Prostate gland (tissue), 2 donors: Measurements from ENCODE around the gene CHRNA10. TPM values are rescaled to one million over a fixed set of nuclear protein-coding genes. Genes with fewer than 3 reads are reported as not detected.

ENCODE experiments used
- DNase-seq: peaks from one replicate; pipeline ENCODE4 v3.0.0-alpha.2; 2019; ENCODE audit warnings: low spot score
- H3K27ac ChIP-seq, 2 donors: fragments of 200-600 bp; sonication (generic); 2 replicates each; pipeline ENCODE4 v1.5.1; 2017 to 2019
- H3K27me3 ChIP-seq: fragments of 200-600 bp; sonication (generic); replicated peaks from 2 replicates; pipeline ENCODE4 v1.5.1; 2019; ENCODE audit not compliant: insufficient read depth
- H3K36me3 ChIP-seq, 2 donors: fragments of 200-600 bp; sonication (generic); 1 replicate in 1 of 2; 2 replicates in 1 of 2; pipeline versions ENCODE4 v1.5.1 to v1.8.1; 2017 to 2019
- H3K4me1 ChIP-seq: fragments of 200-600 bp; sonication (generic); replicated peaks from 2 replicates; pipeline ENCODE4 v1.5.1; 2019
- H3K4me3 ChIP-seq, 2 donors: fragments of 200-600 bp; sonication (generic); 2 replicates each; pipeline ENCODE4 v1.5.1; 2017 to 2019
- H3K9me3 ChIP-seq: fragments of 200-600 bp; sonication (generic); 2 replicates; pipeline ENCODE4 v1.5.1; 2017
- CTCF ChIP-seq, 4 experiments: fragments of 200-600 bp in 2 of 4; fragments of 450-650 bp in 2 of 4; sonication (generic) in 2 of 4; IDR thresholded peaks; 1 replicate in 3 of 4; 2 replicates in 1 of 4; pipeline ENCODE4 v1.5.1; 2016 to 2019; ENCODE audit warnings: antibody characterized with exemption in 4 of 4, mild to moderate bottlenecking in 2 of 4, moderate library complexity in 2 of 4
- POLR2A ChIP-seq: fragments of 450-650 bp; IDR thresholded peaks from one replicate; pipeline ENCODE4 v1.6.1; 2016; ENCODE audit warnings: antibody characterized with exemption, mild to moderate bottlenecking
- POLR2AphosphoS5 ChIP-seq: sonication (generic); formaldehyde crosslinking; IDR thresholded peaks from one replicate; pipeline ENCODE4 v1.6.1; 2017; ENCODE audit warnings: antibody characterized with exemption
- WGBS: methylation state at CpG from one replicate; pipeline ENCODE4 v1.1.5; 2018; 5-methylcytosine and 5-hydroxymethylcytosine counted together
- intact Hi-C: fragments of 100-400 bp; cut with DNase I; formaldehyde crosslinking; loops from one replicate; pipeline ENCODE4 v1.14.2; 2022
- total RNA-seq, 2 donors: library from RNA; depleted of rRNA; stranded (reverse); fragments of >200 nt; gene quantifications; one replicate each; pipeline ENCODE4 v1.1.0, GENCODE V29; 2016

The CHRNA10 gene
- total RNA-seq, 2 donors from 2014 or later: 0.74 to 0.96 TPM

- Histone ChIP-seq H3K4me1 (no peaks in the 10 kb centered on the region), H3K4me3 (no peak overlapping the region), H3K27me3 (no peaks in the 10 kb centered on the region), H3K36me3 (no peaks in the 10 kb centered on the region), H3K27ac (no peak overlapping the region), H3K9me3 (no peaks in the 10 kb centered on the region)
- no peak for TF ChIP-seq POLR2A
- TF ChIP-seq POLR2AphosphoS5: no peak
- TF ChIP-seq CTCF (IDR thresholded peaks at IDR 0.05): no peak
- WGBS: 89% methylated on average over 23 of the region's 23 CpGs
- intact Hi-C loops: no loop called here
- no peak for DNase-seq
Measured at GRCh38 chr11:3626250-3626960, 44.8 kb downstream of the CHRNA10 start.

- intact Hi-C loops: no loop called here
- H3K4me1 ChIP-seq: no peaks in the 10 kb centered on the region
- TF ChIP-seq CTCF (IDR thresholded peaks at IDR 0.05): no peak
- 57% methylated on average over 8 of the region's 8 CpGs for WGBS
- H3K27me3 ChIP-seq: no peaks in the 10 kb centered on the region
- no peak overlapping the region for H3K4me3 ChIP-seq
- H3K9me3 ChIP-seq: no peaks in the 10 kb centered on the region
- no peak for DNase-seq
- H3K27ac ChIP-seq: no peak overlapping the region
- no peaks in the 10 kb centered on the region for H3K36me3 ChIP-seq
Measured at GRCh38 chr11:3623767-3624458, 47.3 kb downstream of the CHRNA10 start.

DNA sequence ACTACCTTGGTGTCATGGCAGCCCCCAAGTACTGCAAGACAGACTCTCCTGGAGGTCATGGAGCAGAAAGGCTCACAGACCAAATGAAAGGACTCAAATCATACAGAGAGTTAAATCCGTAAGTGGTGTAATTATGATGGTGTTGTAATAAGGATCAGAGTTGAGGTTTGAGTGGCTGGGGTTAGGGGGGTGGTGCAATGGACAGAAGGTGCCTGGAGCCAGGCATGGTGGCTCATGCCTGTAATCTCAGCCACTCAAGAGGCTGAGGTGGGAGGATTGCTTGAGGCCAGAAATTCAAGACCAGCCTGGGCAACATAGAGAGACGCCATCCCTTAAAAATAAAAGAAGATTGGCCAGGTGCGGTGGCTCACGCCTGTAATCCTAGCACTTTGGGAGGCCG, 48.1 kb downstream of the CHRNA10 start:
- no peak for DNase-seq
- intact Hi-C loops: no loop called here
- 86% methylated on average over 5 of the region's 5 CpGs for WGBS

GRCh38 chr11:3622521-3622920, 48.7 kb downstream of the CHRNA10 start:
- intact Hi-C loops: no loop called here
- Histone ChIP-seq H3K27ac (no peak overlapping the region), H3K27me3 (no peaks in the 10 kb centered on the region), H3K4me3 (no peak overlapping the region), H3K4me1 (no peaks in the 10 kb centered on the region), H3K36me3 (no peaks in the 10 kb centered on the region), H3K9me3 (no peaks in the 10 kb centered on the region)
- DNase-seq: no peak
- 70% methylated on average over 4 of the region's 4 CpGs for WGBS
- TF ChIP-seq CTCF (IDR thresholded peaks at IDR 0.05) (no peak), POLR2A (no peak), POLR2AphosphoS5 (no peak)

More for the DNA sequence above, 48.1 kb downstream of the CHRNA10 start:
- Histone ChIP-seq H3K9me3 (no peaks in the 10 kb centered on the region), H3K36me3 (no peaks in the 10 kb centered on the region), H3K4me3 (no peak overlapping the region), H3K4me1 (no peaks in the 10 kb centered on the region), H3K27ac (no peak overlapping the region), H3K27me3 (no peaks in the 10 kb centered on the region)
- no peak for TF ChIP-seq POLR2A
- no peak for TF ChIP-seq POLR2AphosphoS5
- TF ChIP-seq CTCF (IDR thresholded peaks at IDR 0.05): no peak

GRCh38 chr11:3617990-3618389, 53.2 kb downstream of the CHRNA10 start:
- Histone ChIP-seq H3K27ac (no peak overlapping the region), H3K4me3 (no peak overlapping the region), H3K4me1 (no peaks in the 10 kb centered on the region), H3K36me3 (no peaks in the 10 kb centered on the region), H3K9me3 (no peaks in the 10 kb centered on the region), H3K27me3 (no peaks in the 10 kb centered on the region)
- intact Hi-C loops: no loop called here
- no peak for DNase-seq
- TF ChIP-seq POLR2A (no peak), CTCF (IDR thresholded peaks at IDR 0.05) (no peak), POLR2AphosphoS5 (no peak)
- WGBS: 85% methylated on average over 8 of the region's 8 CpGs
